Omental fat pad (tissue), 4 donors: ENCODE data around the gene HOXA4. TPM values are rescaled to one million over a fixed set of nuclear protein-coding genes. Genes with fewer than 3 reads are reported as not detected.

Source experiments
- ATAC-seq: fragments of 150-250 bp; one replicate; pipeline ENCODE4 v1.9.1; 2016; ENCODE audit warnings: mild to moderate bottlenecking, moderate library complexity; ENCODE audit not compliant: low FRiP score
- DNase-seq: peaks from one replicate; pipeline ENCODE4 v3.0.0-alpha.2; 2019; ENCODE audit warnings: low spot score
- total RNA-seq, 4 donors: library from RNA; depleted of rRNA; stranded (reverse); fragments of >200 nt; gene quantifications; one replicate each; pipeline ENCODE4 v1.1.0, GENCODE V29; 2016
- TF ChIP-seq, protein P1 (sequence below), 3 donors: fragments of 450-650 bp; IDR thresholded peaks; one replicate each; pipeline ENCODE4 v1.5.1; 2016 to 2017; ENCODE audit warnings: antibody characterized with exemption in 3 of 3, mild to moderate bottlenecking in 3 of 3, moderate library complexity in 2 of 3

HOXA4 gene
- total RNA-seq, 4 donors from 2014 or later, result 1.6 to 5.7 (median 3.1) TPM

DNA sequence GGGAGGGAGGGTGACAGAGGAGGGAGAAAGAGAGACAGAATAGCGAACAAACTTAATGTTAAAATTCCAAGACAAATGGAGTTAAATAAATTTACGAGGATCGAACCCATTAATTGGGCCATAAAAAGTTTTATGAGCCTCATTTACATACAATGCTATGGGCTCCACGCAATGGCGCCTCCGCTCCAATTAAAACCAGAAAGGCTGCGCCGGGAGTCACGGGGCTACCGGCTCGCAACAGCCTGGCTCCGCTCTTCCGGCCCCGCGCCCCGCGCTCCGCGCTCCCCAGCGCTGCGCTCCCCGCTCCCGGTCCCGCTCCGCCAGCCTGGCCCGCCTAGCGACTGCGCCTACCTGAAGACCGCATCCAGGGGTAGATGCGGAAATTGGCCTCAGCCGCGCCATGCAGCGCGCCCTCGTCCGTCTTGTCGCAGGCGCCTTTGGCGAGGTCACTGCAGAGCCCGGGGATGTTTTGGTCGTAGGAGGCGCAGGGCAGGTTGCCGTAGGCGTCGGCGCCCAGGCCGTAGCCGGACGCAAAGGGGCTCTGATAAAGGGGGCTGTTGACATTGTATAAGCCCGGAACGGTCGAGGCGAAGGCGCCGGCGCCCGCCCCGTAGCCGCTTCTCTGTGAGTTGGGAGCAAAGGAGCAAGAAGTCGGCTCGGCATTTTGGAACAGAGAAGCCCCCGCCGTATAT, 25.4 kb upstream of the HOXA4 start:
- peak; percentile 4 for ATAC-seq
- peak; percentile 21 for DNase-seq
- TF ChIP-seq, protein P1, sequence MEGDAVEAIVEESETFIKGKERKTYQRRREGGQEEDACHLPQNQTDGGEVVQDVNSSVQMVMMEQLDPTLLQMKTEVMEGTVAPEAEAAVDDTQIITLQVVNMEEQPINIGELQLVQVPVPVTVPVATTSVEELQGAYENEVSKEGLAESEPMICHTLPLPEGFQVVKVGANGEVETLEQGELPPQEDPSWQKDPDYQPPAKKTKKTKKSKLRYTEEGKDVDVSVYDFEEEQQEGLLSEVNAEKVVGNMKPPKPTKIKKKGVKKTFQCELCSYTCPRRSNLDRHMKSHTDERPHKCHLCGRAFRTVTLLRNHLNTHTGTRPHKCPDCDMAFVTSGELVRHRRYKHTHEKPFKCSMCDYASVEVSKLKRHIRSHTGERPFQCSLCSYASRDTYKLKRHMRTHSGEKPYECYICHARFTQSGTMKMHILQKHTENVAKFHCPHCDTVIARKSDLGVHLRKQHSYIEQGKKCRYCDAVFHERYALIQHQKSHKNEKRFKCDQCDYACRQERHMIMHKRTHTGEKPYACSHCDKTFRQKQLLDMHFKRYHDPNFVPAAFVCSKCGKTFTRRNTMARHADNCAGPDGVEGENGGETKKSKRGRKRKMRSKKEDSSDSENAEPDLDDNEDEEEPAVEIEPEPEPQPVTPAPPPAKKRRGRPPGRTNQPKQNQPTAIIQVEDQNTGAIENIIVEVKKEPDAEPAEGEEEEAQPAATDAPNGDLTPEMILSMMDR (IDR thresholded peaks at IDR 0.05), result no peak

DNA sequence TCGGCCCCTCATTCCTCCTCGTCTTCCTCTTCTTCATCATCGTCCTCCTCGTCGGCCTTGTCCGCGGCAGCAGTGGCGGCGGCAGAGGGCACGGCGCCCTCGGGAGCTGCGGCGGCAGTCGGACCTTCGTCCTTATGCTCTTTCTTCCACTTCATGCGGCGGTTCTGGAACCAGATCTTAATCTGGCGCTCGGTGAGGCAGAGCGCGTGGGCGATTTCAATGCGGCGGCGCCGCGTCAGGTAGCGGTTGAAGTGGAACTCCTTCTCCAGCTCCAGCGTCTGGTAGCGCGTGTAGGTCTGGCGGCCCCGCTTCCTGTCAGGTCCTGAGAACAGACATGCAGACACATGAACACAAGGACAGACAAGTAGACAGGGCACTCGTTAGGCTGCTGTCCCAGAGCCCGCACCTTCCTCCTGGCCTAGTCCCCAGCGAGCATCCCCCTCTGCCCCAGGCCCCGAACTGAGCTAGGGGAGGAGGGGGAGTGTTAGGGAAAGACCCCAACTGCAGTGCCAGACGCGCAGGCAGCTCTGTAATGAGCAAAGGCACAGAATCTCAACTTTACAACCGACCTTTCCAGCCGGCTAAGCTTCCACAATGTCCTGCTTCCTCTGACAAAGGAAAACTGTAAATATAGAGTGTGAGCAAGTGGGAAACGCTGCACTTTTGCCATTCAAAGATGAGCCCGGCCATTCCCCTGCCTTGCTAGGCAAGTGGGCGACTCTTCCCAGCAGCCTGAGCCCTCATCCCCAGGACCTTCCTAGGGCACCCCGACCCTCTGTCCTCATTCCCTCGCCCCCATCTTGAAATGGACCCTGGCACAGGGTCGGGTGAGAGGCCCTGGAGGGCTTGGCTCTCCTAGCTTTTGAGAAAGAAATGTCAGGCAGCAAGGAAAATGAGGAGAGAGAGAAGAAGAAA, 24.6 kb upstream of the HOXA4 start:
- TF ChIP-seq, protein P1 (IDR thresholded peaks at IDR 0.05), result no peak
- DNase-seq, result peak; percentile 22
- no peak for ATAC-seq

DNA sequence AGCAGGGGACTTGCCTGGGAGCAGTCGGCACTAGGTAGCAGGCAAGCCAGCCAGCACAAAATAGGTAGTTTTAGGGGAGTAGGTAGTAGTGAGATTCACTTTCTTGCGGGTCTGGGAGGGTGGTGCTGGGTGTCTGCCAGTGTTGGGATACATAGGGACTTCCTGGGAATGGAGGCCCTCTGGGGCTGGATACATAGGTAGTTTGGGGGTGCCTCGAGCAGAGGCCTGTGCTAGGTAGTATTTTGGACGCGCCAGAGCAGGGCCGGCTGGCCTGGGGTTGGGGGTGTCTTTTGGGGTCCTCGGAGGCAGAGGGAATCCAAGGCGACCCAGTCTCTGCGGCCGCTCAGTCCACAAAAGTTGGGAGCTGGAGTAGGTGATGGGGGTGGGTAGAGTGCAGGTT, 23.8 kb upstream of the HOXA4 start:
- TF ChIP-seq, protein P1 (IDR thresholded peaks at IDR 0.05), result no peak
- ATAC-seq, result no peak
- peak; percentile 17 for DNase-seq

DNA sequence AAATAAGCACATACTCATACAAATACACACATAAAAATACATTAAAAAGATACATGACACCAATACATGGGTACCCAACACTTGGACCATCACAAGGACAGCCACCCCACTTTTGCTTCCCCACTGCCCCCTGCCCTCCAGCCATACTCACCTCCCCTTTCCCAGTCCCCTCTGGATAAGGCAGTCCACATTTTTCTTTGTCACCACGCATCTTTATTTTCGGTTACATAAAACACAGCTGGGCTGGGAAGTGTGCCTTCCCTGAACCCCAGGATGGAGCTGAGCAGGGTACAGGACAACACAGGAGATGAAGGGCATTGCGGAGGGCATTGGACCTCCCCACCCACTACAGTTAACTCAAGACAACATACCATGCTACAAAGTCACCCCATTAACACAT, 23.0 kb upstream of the HOXA4 start:
- DNase-seq, result peak; percentile 19
- TF ChIP-seq, protein P1 (IDR thresholded peaks at IDR 0.05), result no peak
- no peak for ATAC-seq

DNA sequence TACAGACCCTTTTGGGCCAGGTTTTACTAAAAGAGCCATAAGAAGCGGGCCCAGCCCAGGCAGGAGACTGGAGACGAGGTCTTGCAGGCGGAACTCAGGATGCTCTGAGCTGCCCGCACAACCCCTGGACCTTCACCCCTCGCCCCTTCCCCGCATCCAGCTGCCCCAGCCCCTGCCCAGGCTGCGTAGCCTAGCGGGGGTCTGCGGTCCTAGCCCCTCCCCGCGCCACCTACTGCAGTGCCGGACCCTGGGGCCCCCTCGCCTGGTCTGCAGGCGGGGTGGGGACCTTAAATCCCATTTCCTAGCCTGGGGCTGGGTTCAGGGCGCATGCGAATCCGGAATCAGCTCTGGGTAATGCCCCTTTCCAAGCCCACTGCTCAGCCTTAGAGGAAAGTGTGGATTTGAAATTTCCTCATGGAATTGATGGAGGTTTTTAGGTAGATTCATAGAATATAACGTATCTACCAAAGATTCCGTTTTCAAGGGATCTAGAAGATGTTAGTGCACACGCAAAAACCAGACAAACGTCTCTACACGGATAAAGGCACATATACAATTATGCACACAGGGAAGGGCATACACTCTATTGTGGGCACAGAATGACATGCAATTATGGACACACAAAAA, 22.4 kb upstream of the HOXA4 start:
- ATAC-seq (no peak), DNase-seq (no peak)
- TF ChIP-seq, protein P1 (IDR thresholded peaks at IDR 0.05), result no peak

DNA sequence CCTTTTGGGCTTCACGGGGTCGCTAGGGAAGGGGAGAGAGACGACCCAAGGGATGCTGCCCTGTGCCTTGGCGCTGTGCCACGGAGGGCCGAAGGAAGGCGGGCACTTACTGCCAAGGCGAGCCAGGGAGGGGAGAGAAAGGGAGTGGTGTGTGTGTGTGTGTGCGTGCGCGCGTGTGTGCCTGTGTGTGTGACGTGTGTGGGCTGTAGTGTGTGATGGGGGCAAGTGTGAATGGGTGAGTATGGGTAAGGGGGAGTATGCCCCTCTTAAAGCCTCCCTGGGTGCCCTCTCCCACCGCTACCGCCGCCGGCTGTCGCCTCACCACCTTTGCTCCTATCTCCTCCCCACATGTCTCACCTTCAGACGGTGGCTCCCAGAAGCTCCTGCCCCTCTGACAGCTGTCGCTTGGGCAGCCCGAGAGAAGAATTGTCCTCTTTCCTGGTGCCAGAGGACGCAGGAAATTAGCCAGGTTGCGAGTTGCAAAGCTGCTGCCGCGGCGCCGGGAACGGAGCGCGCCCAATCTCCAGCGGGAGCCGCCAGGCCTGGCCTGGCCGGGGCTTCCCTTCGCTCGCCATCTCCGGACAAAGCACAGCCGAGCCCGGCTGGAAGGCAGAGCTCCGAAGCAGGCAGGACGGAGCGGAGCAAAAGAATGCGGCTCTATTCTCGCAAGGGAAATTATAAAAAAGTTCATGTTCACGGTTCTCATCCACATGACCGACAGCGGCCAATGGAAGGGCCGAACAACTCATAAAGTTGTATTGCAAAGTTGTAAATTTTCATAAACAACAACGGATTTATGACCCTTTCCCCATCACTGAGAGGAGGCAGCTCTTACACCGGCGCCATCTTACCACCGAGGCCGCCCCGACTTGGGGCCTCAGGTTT, 21.6 kb upstream of the HOXA4 start, which contains the start of gene HOXA3:
HOXA3 (minus strand) TSS at position 653 of the 885 bp plus-strand sequence. CDS start 41,943 bp downstream, outside the sequence.
- DNase-seq, result peak; percentile 47
- peak; percentile 18 for ATAC-seq
- TF ChIP-seq, protein P1 (IDR thresholded peaks at IDR 0.05), result no peak
